H1 (cell line): Measurements from ENCODE around the gene CLEC16A. TPM values are rescaled to one million over a fixed set of nuclear protein-coding genes. Genes with fewer than 3 reads are reported as not detected.

Source experiments
- CTCF ChIA-PET: fragments of 300-600 bp; sonication (Branson Sonifier 250); formaldehyde crosslinking; loops from one replicate; lab custom pipeline; 2021; ENCODE audit not compliant: partially characterized antibody; lab: Charles Lee
- POLR2A ChIA-PET: fragments of 300-600 bp; sonication (Branson Sonifier 250); formaldehyde crosslinking; loops from one replicate; lab custom pipeline; 2021; ENCODE audit warnings: inconsistent platforms; ENCODE audit not compliant: partially characterized antibody; lab: Charles Lee
- DNase-seq, 2 experiments: peaks; one replicate each; pipeline versions ENCODE4 v3.0.0 to v3.0.0-alpha.2; 2010 to 2022; ENCODE audit warnings: low spot score in 2 of 2, low read depth in 1 of 2, mixed read lengths in 1 of 2
- FAIRE-seq: peaks from 2 replicates; lab custom pipeline; 2011; peaks lifted over from hg19 to GRCh38; lab: Jason Lieb, UNC
- H2AFZ ChIP-seq: 2 replicates; pipeline ENCODE4 v1.8.1; 2012; ENCODE audit warnings: low read length, inconsistent platforms
- H2AK5ac ChIP-seq: 2 replicates; pipeline ENCODE4 v1.6.1; 2013; ENCODE audit warnings: low read depth, low read length
- H2BK120ac ChIP-seq: replicated peaks from 2 replicates; pipeline ENCODE3; 2013; ENCODE audit warnings: low read depth, low read length, inconsistent platforms
- H2BK12ac ChIP-seq: 2 replicates; pipeline ENCODE4 v1.6.1; 2013; ENCODE audit warnings: low read depth, low read length
- H2BK15ac ChIP-seq: 2 replicates; pipeline ENCODE4 v1.6.1; 2013; ENCODE audit warnings: low read length
- H2BK20ac ChIP-seq: 2 replicates; pipeline ENCODE4 v1.6.1; 2013; ENCODE audit warnings: low read length
- H2BK5ac ChIP-seq: 2 replicates; pipeline ENCODE4 v1.6.1; 2013; ENCODE audit warnings: low read depth, low read length
- H3K14ac ChIP-seq: 2 replicates; pipeline ENCODE4 v1.6.1; 2013; ENCODE audit warnings: inconsistent platforms; ENCODE audit not compliant: insufficient read length
- H3K18ac ChIP-seq: 2 replicates; pipeline ENCODE4 v1.6.1; 2013; ENCODE audit warnings: low read length; ENCODE audit errors: extremely low read depth
- H3K23ac ChIP-seq: 2 replicates; pipeline ENCODE4 v1.6.1; 2013; ENCODE audit warnings: inconsistent platforms; ENCODE audit not compliant: insufficient read length
- H3K23me2 ChIP-seq: 2 replicates; pipeline ENCODE4 v1.6.1; 2013; ENCODE audit warnings: low read depth, low read length
- H3K27ac ChIP-seq: 2 replicates; pipeline ENCODE4 v1.6.1; 2011; ENCODE audit warnings: low read depth, low read length, inconsistent platforms
- H3K27me3 ChIP-seq, 4 experiments: replicated peaks in 1 of 4; 1 replicate in 1 of 4; 2 replicates in 3 of 4; pipeline versions ENCODE4 v1.6.1 to v1.8.1; 2011 to 2013; ENCODE audit warnings: low read length in 3 of 4, mild to moderate bottlenecking in 3 of 4, inconsistent platforms in 2 of 4, mixed read lengths in 2 of 4, moderate library complexity in 1 of 4; ENCODE audit not compliant: control insufficient read depth in 3 of 4, insufficient read depth in 3 of 4; ENCODE audit errors: extremely low read depth in 1 of 4
- H3K36me3 ChIP-seq, 4 experiments: 2 replicates each; pipeline versions ENCODE4 v1.6.1 to v1.8.1; 2011 to 2013; ENCODE audit warnings: mild to moderate bottlenecking in 4 of 4, low read length in 3 of 4, moderate library complexity in 2 of 4, control low read depth in 1 of 4, inconsistent platforms in 1 of 4; ENCODE audit not compliant: insufficient read depth in 4 of 4, control insufficient read depth in 2 of 4
- H3K4ac ChIP-seq: replicated peaks from 2 replicates; pipeline ENCODE3; 2013; ENCODE audit warnings: low read length, low read depth, mixed read lengths, inconsistent platforms; ENCODE audit not compliant: insufficient read length
- H3K4me1 ChIP-seq, 4 experiments: replicated peaks in 1 of 4; 1 replicate in 1 of 4; 2 replicates in 3 of 4; pipeline versions ENCODE4 v1.6.1 to v1.8.1; 2011 to 2013; ENCODE audit warnings: low read length in 3 of 4, inconsistent platforms in 2 of 4, mixed read lengths in 1 of 4; ENCODE audit not compliant: insufficient read depth in 4 of 4, control insufficient read depth in 3 of 4
- H3K4me2 ChIP-seq, 2 experiments: 2 replicates each; pipeline versions ENCODE4 v1.6.1 to v1.8.1; 2011 to 2013; ENCODE audit warnings: low read depth in 2 of 2, low read length in 2 of 2, control low read depth in 1 of 2, inconsistent platforms in 1 of 2, mild to moderate bottlenecking in 1 of 2; ENCODE audit not compliant: insufficient read depth in 1 of 2
- H3K4me3 ChIP-seq, 4 experiments: fragments of 200-600, 300-600 bp in 1 of 4; sonication (generic), shearing (Covaris generic), sonication (Bioruptor Twin) in 1 of 4; 2 replicates each; pipeline versions ENCODE4 v1.5.1 to v1.8.1; 2011 to 2016; ENCODE audit warnings: low read length in 4 of 4, low read depth in 3 of 4, control low read depth in 2 of 4, inconsistent platforms in 2 of 4, mild to moderate bottlenecking in 2 of 4, mixed read lengths in 1 of 4, moderate library complexity in 1 of 4; ENCODE audit not compliant: insufficient read depth in 2 of 4; ENCODE audit errors: extremely low read depth in 1 of 4
- H3K56ac ChIP-seq: replicated peaks from 2 replicates; pipeline ENCODE3; 2013; ENCODE audit warnings: low read depth, mild to moderate bottlenecking, mixed read lengths, low read length, inconsistent platforms; ENCODE audit not compliant: insufficient read length
- H3K79me1 ChIP-seq: 2 replicates; pipeline ENCODE4 v1.6.1; 2013; ENCODE audit warnings: low read depth, low read length, control low read depth
- H3K79me2 ChIP-seq, 2 experiments: 2 replicates each; pipeline versions ENCODE4 v1.6.1 to v1.8.1; 2012 to 2013; ENCODE audit warnings: low read length in 2 of 2, mild to moderate bottlenecking in 2 of 2, inconsistent platforms in 1 of 2; ENCODE audit not compliant: insufficient read depth in 2 of 2, control insufficient read depth in 1 of 2
- H3K9ac ChIP-seq, 4 experiments: replicated peaks in 1 of 4; 1 replicate in 1 of 4; 2 replicates in 3 of 4; pipeline versions ENCODE4 v1.6.1 to v1.8.1; 2011 to 2013; ENCODE audit warnings: low read depth in 3 of 4, low read length in 3 of 4, control low read depth in 2 of 4, mild to moderate bottlenecking in 2 of 4, moderate library complexity in 2 of 4, inconsistent platforms in 1 of 4; ENCODE audit errors: extremely low read depth in 1 of 4
- H3K9me3 ChIP-seq, 2 experiments: 2 replicates each; pipeline versions ENCODE4 v1.6.1 to v1.8.1; 2012 to 2013; ENCODE audit warnings: mild to moderate bottlenecking in 2 of 2, moderate library complexity in 2 of 2, control low read depth in 1 of 2, inconsistent platforms in 1 of 2, low read depth in 1 of 2, low read length in 1 of 2, mixed read lengths in 1 of 2; ENCODE audit not compliant: insufficient read depth in 2 of 2
- H4K20me1 ChIP-seq, 2 experiments: replicated peaks in 1 of 2; 2 replicates each; pipeline versions ENCODE3 to v1.8.1; 2011 to 2013; ENCODE audit warnings: inconsistent platforms in 2 of 2, low read length in 2 of 2, mild to moderate bottlenecking in 1 of 2; ENCODE audit not compliant: insufficient read depth in 2 of 2, control insufficient read depth in 1 of 2
- H4K5ac ChIP-seq: 2 replicates; pipeline ENCODE4 v1.6.1; 2013; ENCODE audit warnings: low read length, low read depth, mixed read lengths, inconsistent platforms; ENCODE audit not compliant: insufficient read length
- H4K8ac ChIP-seq: 2 replicates; pipeline ENCODE4 v1.8.0; 2013; ENCODE audit warnings: mild to moderate bottlenecking, moderate library complexity, low read length, inconsistent platforms; ENCODE audit not compliant: insufficient read depth; ENCODE audit errors: extremely low read depth
- H4K91ac ChIP-seq: replicated peaks from 2 replicates; pipeline ENCODE3; 2013; ENCODE audit warnings: low read length, mixed read lengths, inconsistent platforms; ENCODE audit not compliant: insufficient read length
- GABPA ChIP-seq: IDR thresholded peaks from 2 replicates; pipeline ENCODE4 v1.6.1; 2011; ENCODE audit warnings: mild to moderate bottlenecking, low read length, moderate library complexity, borderline replicate concordance; ENCODE audit not compliant: insufficient read depth
- WGBS, 2 experiments: shearing (Covaris generic) in 1 of 2; methylation state at CpG; one replicate each; pipeline versions ENCODE4 v1.1.6 to v1.1.7; 2013 to 2015; ENCODE audit warnings: low lambda C conversion rate in 2 of 2, mixed read lengths in 2 of 2, inconsistent platforms in 1 of 2, low coverage in 1 of 2, missing lambda C conversion rate in 1 of 2; ENCODE audit not compliant: insufficient replicate concordance in 2 of 2, insufficient coverage in 1 of 2, insufficient read length in 1 of 2; ENCODE audit errors: extremely low coverage in 1 of 2, missing lambda C conversion rate in 1 of 2; 5-methylcytosine and 5-hydroxymethylcytosine counted together
- polyA plus RNA-seq, 7 experiments: library from polyadenylated mRNA; depleted of rRNA in 3 of 7; stranded (reverse) in 5 of 7; unstranded in 2 of 7; fragments of >200 nt in 5 of 7; fragments of 200-250 nt in 2 of 7; gene quantifications; 1 replicate in 5 of 7; 2 replicates in 1 of 7; 4 replicates in 1 of 7; pipeline versions ENCODE4 v1.2.1 to v1.2.3, GENCODE V29; 2011 to 2013; ENCODE audit warnings: missing spikeins in 2 of 7, mixed read lengths in 2 of 7
- total RNA-seq: library from RNA; stranded (reverse); fragmentation: NEBNext Ultra II Directional; extraction: Animal tissue kit (Norgen Biotek cat#: 25700); gene quantifications from 2 replicates; pipeline ENCODE4 v1.2.1, GENCODE V29; 2021

Gene CLEC16A
- total and polyA plus RNA-seq, 2 of the 8 experiments (the other 6 are each of a cell fraction or from before 2014, with no cell fraction given), result 7.6 to 19.3 TPM

DNA sequence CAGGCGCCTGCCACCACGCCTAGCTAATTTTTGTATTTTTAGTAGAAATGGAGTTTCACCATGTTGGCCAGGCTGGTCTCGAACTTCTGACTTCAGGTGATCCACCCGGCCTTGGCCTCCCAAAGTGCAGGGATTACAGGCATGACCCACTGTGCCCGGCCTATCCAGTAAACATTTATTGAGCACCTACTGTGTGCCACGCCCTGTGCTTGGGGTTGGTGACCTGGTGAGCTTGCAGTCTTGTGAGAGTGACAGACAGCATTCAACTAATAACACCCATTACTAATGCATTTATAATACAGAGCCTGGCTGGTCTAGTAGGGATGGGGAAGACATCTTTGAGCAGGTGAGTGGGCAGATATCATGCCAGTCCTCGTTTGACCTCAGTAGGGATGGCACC, 198.6 kb downstream of the CLEC16A start:
- Histone ChIP-seq H3K36me3 (no peaks in the 10 kb centered on the region), H2BK20ac (no peak overlapping the region), H4K8ac (no peak overlapping the region), H2BK120ac (no peak overlapping the region), H2BK5ac (no peak overlapping the region), H3K4me3 (no peak overlapping the region), H3K23me2 (peaks cover 3% of the 10 kb centered on the region; the same call in 1 of the 2 replicates), H3K9ac (no peak overlapping the region), H3K18ac (no peak overlapping the region), H3K27ac (no peak overlapping the region), H3K4me2 (no peak overlapping the region)
- 90% methylated on average over 7 of the region's 7 CpGs; no CpG with 5 or more reads in 1 of the 2 experiments for WGBS, 2 experiments
- CTCF ChIA-PET, result interaction anchor here (1.1 to 1.6 kb wide), 4 partner anchors 12 to 78 kb away, joined by 3 to 4 read pairs (median 3); no protein-coding TSS in a partner anchor
- POLR2A ChIA-PET, result no interaction called here
- no peak for TF ChIP-seq GABPA
- TF ChIP-seq, all 59 proteins: peak for 0
- Histone ChIP-seq H3K4me1 (peaks cover 0 to 3% (median 2%) of the 10 kb centered on the region in 4 experiments; a peak in 5 of 7 replicates), H3K4ac (no peak overlapping the region), H2BK12ac (no peak overlapping the region), H3K79me1 (no peaks in the 10 kb centered on the region), H2AFZ (no peak overlapping the region), H3K9me3 (no peaks in the 10 kb centered on the region), H3K14ac (no peak overlapping the region), H3K79me2 (no peaks in the 10 kb centered on the region), H2BK15ac (no peak overlapping the region), H2AK5ac (no peak overlapping the region), H3K27me3 (no peaks in the 10 kb centered on the region), H4K20me1 (peaks cover 0 to 2% of the 10 kb centered on the region in 2 experiments), H3K23ac (no peak overlapping the region), H3K56ac (no peak overlapping the region), H4K5ac (no peak overlapping the region), H4K91ac (no peak overlapping the region)
- FAIRE-seq (no peak), DNase-seq (no peak)
